Brain pericyte (primary cell): Measurements from ENCODE around the gene ATG9B.
"Not testable (repeated sequence)": the region's sequence is repeated elsewhere in the genome, so short reads cannot be mapped to it uniquely, and the experiment has no call there.

Source experiments
- DNase-seq: peaks from one replicate; pipeline ENCODE4 v3.0.0-alpha.2; 2012; ENCODE audit warnings: low read depth, low spot score

ATG9B gene

GRCh38 chr7:151058781-151059366, 34.6 kb upstream of the ATG9B start:
- DNase-seq = no peak

GRCh38 chr7:151057989-151058780, 33.9 kb upstream of the ATG9B start:
- DNase-seq = peak; percentile 99

- DNase-seq = no peak
Observed at GRCh38 chr7:151057506-151057988, 33.3 kb upstream of the ATG9B start, which contains the start of gene CDK5. Gene CDK5 (minus strand): TSS chr7:151057897. CDS start chr7:151057848, 49 bp downstream.

GRCh38 chr7:151056666-151057505, 32.6 kb upstream of the ATG9B start:
- no peak for DNase-seq

- DNase-seq = no peak
Observed at GRCh38 chr7:151056283-151056665, 32.0 kb upstream of the ATG9B start.

- no peak for DNase-seq
Observed at GRCh38 chr7:151053751-151054150, 29.5 kb upstream of the ATG9B start.

GRCh38 chr7:151053096-151053495, 28.8 kb upstream of the ATG9B start:
- no peak for DNase-seq

GRCh38 chr7:151051108-151051507, 26.8 kb upstream of the ATG9B start:
- DNase-seq = peak; percentile 63

- DNase-seq = no peak
Observed at GRCh38 chr7:151048911-151049463, 24.7 kb upstream of the ATG9B start.

GRCh38 chr7:151047976-151048815, 23.9 kb upstream of the ATG9B start, which contains the start of gene ASIC3:
Gene ASIC3 (plus strand): TSS chr7:151048531. CDS start chr7:151048886, 355 bp downstream.
- no peak for DNase-seq

GRCh38 chr7:151046603-151047573, 22.6 kb upstream of the ATG9B start:
- no peak for DNase-seq

GRCh38 chr7:151045967-151046366, 21.7 kb upstream of the ATG9B start:
- DNase-seq = no peak

GRCh38 chr7:151045262-151045661, 21.0 kb upstream of the ATG9B start:
- no peak for DNase-seq

- DNase-seq = no peak
Observed at GRCh38 chr7:151043959-151044358, 19.7 kb upstream of the ATG9B start.

- DNase-seq = not testable (repeated sequence)
Observed at GRCh38 chr7:151043449-151043848, 19.2 kb upstream of the ATG9B start.

GRCh38 chr7:151040616-151041375, 16.5 kb upstream of the ATG9B start:
- no peak for DNase-seq

GRCh38 chr7:151039850-151040548, 15.7 kb upstream of the ATG9B start:
- DNase-seq = no peak
